Mesothelial cell of epicardium (in vitro differentiated cells): ENCODE measurements around the gene EFCAB9. TPM values are rescaled to one million over a fixed set of nuclear protein-coding genes. Genes with fewer than 3 reads are reported as not detected.
"Not testable (repeated sequence)": the region's sequence is repeated elsewhere in the genome, so short reads cannot be mapped to it uniquely, and the experiment has no call there.

Experiments used
- DNase-seq, 2 experiments: peaks; one replicate each; pipeline ENCODE4 v3.0.0; 2021; ENCODE audit warnings: low spot score in 2 of 2; ENCODE audit not compliant: unreplicated experiment in 2 of 2
- H3K27ac Mint-ChIP-seq: 2 replicates; pipeline ENCODE4 v1.8.0; 2021; ENCODE audit warnings: mixed read lengths
- H3K27me3 Mint-ChIP-seq: 2 replicates; pipeline ENCODE4 v1.8.0; 2021; ENCODE audit warnings: low read depth, mixed read lengths
- H3K36me3 Mint-ChIP-seq: 2 replicates; pipeline ENCODE4 v1.8.0; 2021; ENCODE audit warnings: mixed read lengths
- H3K4me1 Mint-ChIP-seq: 2 replicates; pipeline ENCODE4 v1.8.0; 2021; ENCODE audit warnings: mixed read lengths
- H3K4me3 Mint-ChIP-seq: 2 replicates; pipeline ENCODE4 v1.8.0; 2021; ENCODE audit warnings: mild to moderate bottlenecking, moderate library complexity, mixed read lengths
- H3K9me3 Mint-ChIP-seq: 2 replicates; pipeline ENCODE4 v1.8.0; 2021; ENCODE audit warnings: mixed read lengths
- total RNA-seq: library from RNA; stranded (reverse); gene quantifications from 3 replicates; pipeline ENCODE4 v1.2.1, GENCODE V29; 2021
- TF ChIP-seq, protein P1 (sequence below): fragments of 200-600 bp; sonication (generic); IDR thresholded peaks from one replicate; pipeline ENCODE4 v1.5.0; 2021; ENCODE audit warnings: antibody characterized with exemption; ENCODE audit not compliant: unreplicated experiment

Gene EFCAB9
- total RNA-seq, 1 donor from 2014 or later: not detected

DNA sequence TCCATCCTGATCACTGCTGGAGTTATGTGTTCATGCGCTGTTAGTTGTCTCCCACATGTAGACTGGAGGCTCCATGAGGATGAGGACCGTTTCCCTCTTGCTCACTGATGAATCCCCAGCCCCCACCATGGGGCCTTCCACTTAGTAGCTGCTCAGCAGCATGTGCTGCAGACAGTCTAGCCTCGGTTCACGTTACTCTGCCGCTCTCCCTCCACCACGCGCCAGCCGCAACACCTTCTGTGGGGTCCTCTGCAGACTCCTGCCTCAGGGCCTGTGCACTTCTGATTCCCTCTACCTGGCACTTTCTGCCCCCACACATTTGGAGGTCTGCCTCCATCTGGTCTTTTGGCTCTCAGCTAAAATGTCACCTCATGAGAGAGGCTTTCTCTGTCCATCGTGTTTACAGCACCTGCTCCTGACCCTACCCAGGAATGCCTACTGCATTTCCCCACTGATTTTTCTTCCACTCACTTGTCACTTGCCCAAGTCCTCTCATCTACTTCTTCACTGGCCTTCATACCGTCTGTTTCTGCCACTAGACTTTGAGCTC is 42.2 kb upstream of the EFCAB9 start:
- Mint-ChIP-seq H3K36me3 (peaks cover 6% of the 10 kb centered on the region), H3K4me1 (no peaks in the 10 kb centered on the region), H3K27ac (no peak overlapping the region), H3K4me3 (no peak overlapping the region), H3K9me3 (no peaks in the 10 kb centered on the region), H3K27me3 (no peaks in the 10 kb centered on the region)
- no peak for DNase-seq
- TF ChIP-seq, protein P1, sequence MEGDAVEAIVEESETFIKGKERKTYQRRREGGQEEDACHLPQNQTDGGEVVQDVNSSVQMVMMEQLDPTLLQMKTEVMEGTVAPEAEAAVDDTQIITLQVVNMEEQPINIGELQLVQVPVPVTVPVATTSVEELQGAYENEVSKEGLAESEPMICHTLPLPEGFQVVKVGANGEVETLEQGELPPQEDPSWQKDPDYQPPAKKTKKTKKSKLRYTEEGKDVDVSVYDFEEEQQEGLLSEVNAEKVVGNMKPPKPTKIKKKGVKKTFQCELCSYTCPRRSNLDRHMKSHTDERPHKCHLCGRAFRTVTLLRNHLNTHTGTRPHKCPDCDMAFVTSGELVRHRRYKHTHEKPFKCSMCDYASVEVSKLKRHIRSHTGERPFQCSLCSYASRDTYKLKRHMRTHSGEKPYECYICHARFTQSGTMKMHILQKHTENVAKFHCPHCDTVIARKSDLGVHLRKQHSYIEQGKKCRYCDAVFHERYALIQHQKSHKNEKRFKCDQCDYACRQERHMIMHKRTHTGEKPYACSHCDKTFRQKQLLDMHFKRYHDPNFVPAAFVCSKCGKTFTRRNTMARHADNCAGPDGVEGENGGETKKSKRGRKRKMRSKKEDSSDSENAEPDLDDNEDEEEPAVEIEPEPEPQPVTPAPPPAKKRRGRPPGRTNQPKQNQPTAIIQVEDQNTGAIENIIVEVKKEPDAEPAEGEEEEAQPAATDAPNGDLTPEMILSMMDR: no peak

DNA sequence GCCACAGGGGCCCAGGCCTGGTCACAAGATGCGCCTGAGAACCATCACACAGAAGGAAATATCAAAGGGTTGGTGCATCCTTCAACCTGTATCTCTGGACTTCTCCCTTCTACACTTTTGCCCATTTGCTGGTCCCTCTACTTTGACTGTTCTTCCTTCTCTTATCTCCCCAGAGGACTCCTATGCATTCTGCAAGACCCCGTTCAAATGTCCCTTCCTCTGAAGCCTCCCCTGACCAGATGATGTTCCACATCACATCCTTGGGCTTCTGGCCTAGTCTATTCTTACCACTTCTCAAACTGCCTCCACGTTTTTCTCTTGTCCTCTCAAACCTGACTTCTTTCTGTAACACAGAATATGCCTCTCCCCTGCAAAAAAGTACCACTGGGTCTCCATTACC is 40.3 kb upstream of the EFCAB9 start:
- H3K9me3 Mint-ChIP-seq: no peaks in the 10 kb centered on the region
- TF ChIP-seq, protein P1: no peak
- H3K27ac Mint-ChIP-seq: no peak overlapping the region
- H3K36me3 Mint-ChIP-seq: peaks cover 6% of the 10 kb centered on the region
- DNase-seq: no peak
- no peaks in the 10 kb centered on the region for H3K4me1 Mint-ChIP-seq
- no peaks in the 10 kb centered on the region for H3K27me3 Mint-ChIP-seq
- H3K4me3 Mint-ChIP-seq: no peak overlapping the region

DNA sequence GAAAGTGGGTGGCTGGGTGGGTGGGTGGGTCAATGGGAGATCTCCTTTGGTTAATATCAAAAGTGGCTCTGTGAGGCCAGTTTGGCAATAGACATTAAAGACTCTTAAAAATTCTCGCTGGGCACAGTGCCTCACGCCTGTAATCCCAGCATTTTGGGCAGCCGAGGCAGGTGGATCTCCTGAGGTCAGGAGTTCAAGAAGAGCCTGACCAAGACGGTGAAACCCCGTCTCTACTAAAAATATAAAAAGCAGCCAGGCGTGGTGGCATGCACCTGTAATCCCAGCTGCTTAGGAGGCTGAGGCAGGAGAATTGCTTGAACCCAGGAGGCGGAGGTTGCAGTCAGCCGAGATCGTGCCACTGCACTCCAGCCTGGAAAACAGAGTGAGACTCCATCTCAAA is 38.9 kb upstream of the EFCAB9 start:
- H3K9me3 Mint-ChIP-seq, H3K36me3 Mint-ChIP-seq, H3K27ac Mint-ChIP-seq, H3K27me3 Mint-ChIP-seq, H3K4me3 Mint-ChIP-seq, DNase-seq, H3K4me1 Mint-ChIP-seq: not testable (repeated sequence)

DNA sequence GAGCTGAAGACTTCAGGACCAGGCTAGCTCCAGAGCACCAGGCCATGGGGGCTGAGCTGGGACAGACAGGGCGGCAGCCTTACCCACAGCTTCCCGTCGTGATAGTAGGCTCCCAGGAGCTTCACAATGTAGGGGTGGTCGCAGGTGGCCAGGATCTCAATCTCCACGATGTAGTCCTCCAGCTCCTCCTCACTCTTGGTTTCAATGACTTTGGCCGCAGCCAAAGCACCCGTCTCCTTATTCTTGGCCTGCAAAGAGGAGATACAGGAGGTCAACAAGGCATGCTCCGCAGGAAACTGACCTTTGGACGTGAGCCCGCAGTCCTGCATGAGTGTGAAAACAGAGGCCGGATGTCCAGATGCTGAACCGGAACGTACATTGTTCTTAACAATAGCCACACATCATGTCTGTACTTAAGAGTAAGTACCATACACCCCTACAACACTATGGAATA is 37.4 kb upstream of the EFCAB9 start:
- H3K27ac Mint-ChIP-seq: no peak overlapping the region
- H3K27me3 Mint-ChIP-seq: no peaks in the 10 kb centered on the region
- peaks cover 4% of the 10 kb centered on the region for H3K4me1 Mint-ChIP-seq
- no peak for DNase-seq
- H3K4me3 Mint-ChIP-seq: no peak overlapping the region
- H3K9me3 Mint-ChIP-seq: no peaks in the 10 kb centered on the region
- H3K36me3 Mint-ChIP-seq: peaks cover 4% of the 10 kb centered on the region
- TF ChIP-seq, protein P1: no peak

DNA sequence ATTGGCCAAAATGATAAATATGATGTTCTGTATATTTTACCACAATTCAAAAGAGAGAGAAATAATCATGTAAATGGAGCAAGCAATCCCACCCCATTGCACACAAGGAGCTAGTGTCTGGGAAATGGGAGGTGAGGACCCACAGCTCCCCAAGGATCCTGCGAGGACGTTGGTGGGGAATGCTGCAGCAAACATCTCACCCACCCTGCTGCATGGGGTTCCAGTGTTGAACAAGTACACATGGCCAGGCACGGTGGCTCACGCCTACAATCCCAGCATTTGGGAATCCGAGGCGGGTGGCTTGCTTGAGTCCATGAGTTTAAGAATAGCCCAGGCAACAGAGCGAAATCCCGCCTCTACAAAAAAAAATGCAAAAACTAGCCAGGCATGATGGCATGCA is 35.0 kb upstream of the EFCAB9 start:
- no peaks in the 10 kb centered on the region for H3K9me3 Mint-ChIP-seq
- H3K4me1 Mint-ChIP-seq: peaks cover 7% of the 10 kb centered on the region
- H3K4me3 Mint-ChIP-seq: no peak overlapping the region
- TF ChIP-seq, protein P1: no peak
- H3K36me3 Mint-ChIP-seq: peaks cover 4% of the 10 kb centered on the region
- DNase-seq: no peak
- H3K27me3 Mint-ChIP-seq: no peaks in the 10 kb centered on the region
- no peak overlapping the region for H3K27ac Mint-ChIP-seq

DNA sequence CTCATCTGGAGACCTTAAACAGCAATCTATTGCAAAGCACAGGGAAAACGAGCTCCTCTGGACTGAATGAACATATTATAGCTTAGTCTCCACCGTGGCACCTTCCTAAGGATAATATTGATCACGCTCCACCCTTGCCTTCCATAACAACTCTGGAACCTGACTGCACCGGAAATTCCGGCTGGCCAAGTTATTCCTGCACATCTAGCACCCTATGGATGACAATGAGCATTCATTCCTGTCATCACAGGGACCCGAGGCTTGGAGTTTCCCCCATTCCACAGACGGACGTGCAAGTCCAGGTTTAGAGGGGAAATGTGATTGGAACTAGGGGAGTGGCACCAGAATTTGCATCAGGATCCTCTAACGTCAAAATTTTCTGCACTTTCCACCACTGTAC is 33.5 kb upstream of the EFCAB9 start:
- Mint-ChIP-seq H3K36me3 (peaks cover 1% of the 10 kb centered on the region), H3K27me3 (no peaks in the 10 kb centered on the region), H3K4me1 (peaks cover 7% of the 10 kb centered on the region), H3K4me3 (no peak overlapping the region), H3K27ac (no peak overlapping the region), H3K9me3 (no peaks in the 10 kb centered on the region)
- DNase-seq: no peak
- TF ChIP-seq, protein P1: no peak
